GM13977 (cell line): Measurements from ENCODE around the gene SPPL2B.

Experiments used
- DNase-seq: peaks from one replicate; pipeline ENCODE4 v3.0.0; 2012; ENCODE audit warnings: low spot score
- CTCF ChIP-seq: IDR thresholded peaks from 2 replicates; pipeline ENCODE4 v1.5.1; 2012; ENCODE audit warnings: mild to moderate bottlenecking, control low read depth; ENCODE audit not compliant: insufficient read depth; ENCODE audit errors: extremely low read depth, missing control alignments
- in situ Hi-C: fragments of 300-500 bp; cut with MboI; formaldehyde crosslinking; loops from one replicate; pipeline ENCODE4 v1.12.0; 2022; ENCODE audit warnings: low sequenced_read_pairs, low pct_unique_long_range_greater_than_20kb, mixed read lengths, inconsistent platforms; ENCODE audit not compliant: unreplicated experiment

Gene SPPL2B

DNA sequence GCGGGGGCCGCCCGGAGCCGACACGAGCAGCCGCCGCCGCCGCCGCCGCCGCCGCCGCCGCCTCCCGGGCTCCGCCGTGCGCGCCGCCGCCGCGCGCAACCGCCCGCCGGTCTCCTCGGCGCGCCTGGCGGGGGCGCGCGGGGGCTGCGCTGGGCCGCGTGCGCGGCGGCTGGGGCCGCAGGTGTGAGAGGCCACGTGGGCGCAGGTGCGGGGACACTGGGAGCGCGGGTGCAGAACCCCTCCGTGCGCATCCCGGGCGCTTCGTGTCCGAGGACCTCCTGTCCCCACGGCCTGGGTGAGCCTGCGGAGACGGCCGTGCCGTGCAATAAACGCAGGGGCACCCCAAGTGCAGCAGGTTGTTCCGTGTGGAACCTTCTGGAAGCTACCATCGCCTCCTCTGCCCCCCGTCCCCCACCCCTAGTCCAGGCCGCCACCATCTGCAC lies 20.3 kb upstream of the SPPL2B start, which contains the start of gene LINGO3:
LINGO3 (minus strand) TSS at position 41 of the 443 bp plus-strand sequence. CDS start 16,378 bp downstream, outside the sequence.
- in situ Hi-C loops, result no loop called here
- no peak for TF ChIP-seq CTCF
- no peak for DNase-seq

DNA sequence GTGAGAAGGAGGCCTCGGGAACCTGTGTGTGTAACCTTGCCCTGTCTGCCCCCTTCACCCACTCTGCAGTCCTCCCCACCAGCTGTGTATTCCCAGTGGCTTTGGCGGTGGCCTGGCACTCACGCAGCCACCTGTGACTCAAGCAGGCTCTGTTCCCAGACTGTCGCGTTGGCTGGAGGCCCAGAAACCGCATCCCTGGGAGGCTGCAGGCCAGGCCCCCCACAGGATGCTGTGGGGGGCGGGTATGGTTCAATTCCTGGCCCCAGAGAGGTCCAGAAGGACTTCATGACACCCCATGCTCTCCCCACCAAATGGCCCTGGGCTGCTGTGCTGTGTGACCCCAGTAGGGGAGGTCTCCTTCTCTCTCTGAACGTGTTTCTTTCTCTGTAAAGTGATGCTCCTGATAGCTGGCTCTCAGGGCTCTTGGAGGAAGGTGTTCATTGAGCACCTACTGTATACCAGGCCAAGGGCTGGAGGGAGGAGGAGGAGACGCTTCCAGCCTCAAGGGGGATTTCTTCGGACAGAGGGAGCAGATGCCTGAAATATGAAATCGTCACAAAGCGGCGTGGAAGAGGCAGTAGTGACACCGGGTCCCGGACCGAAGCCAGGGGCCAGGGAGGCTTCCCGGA lies 18.6 kb upstream of the SPPL2B start:
- in situ Hi-C loops, result no loop called here
- no peak for DNase-seq
- TF ChIP-seq CTCF, result no peak

- in situ Hi-C loops, result no loop called here
- DNase-seq, result no peak
- no peak for TF ChIP-seq CTCF
These were observed 17.4 kb upstream of the SPPL2B start for GRCh38 chr19:2311093-2311492.

- in situ Hi-C loops, result no loop called here
- no peak for TF ChIP-seq CTCF
- no peak for DNase-seq
These were observed 15.5 kb upstream of the SPPL2B start for GRCh38 chr19:2312820-2313501.

DNA sequence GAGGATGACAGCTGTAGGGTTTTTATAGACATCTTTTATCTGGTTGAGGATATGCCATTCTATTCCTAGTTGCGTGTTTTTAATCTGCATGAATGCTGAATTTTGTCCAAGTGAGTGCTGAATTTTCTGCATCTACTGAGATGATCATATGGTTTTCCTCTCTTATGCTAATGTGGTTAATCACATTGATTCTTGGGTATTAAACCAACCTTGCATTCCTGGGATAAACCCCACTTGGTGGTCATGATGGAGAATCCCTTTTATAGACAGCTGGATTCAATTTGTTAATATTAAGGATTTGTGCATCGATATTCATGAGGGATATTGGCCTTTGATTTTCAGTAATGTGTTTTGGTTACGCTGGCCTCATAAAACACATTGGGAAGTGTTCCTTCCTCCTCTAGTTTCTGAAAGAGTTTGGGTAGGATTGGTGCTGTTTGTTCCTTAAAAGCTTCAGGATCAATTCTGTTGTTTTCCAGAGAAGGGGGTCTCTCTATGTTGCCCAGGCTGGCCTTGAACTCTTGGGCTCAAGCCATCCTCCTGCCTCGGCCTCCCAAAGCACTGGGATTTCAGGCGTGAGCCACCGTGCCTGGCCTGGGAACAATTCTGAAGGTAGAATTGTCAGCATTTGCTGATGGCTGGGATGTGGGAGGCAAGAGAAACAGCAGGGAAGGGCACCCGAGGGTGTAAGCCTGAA lies 13.2 kb upstream of the SPPL2B start:
- no peak for TF ChIP-seq CTCF
- no peak for DNase-seq
- in situ Hi-C loops, result no loop called here

DNA sequence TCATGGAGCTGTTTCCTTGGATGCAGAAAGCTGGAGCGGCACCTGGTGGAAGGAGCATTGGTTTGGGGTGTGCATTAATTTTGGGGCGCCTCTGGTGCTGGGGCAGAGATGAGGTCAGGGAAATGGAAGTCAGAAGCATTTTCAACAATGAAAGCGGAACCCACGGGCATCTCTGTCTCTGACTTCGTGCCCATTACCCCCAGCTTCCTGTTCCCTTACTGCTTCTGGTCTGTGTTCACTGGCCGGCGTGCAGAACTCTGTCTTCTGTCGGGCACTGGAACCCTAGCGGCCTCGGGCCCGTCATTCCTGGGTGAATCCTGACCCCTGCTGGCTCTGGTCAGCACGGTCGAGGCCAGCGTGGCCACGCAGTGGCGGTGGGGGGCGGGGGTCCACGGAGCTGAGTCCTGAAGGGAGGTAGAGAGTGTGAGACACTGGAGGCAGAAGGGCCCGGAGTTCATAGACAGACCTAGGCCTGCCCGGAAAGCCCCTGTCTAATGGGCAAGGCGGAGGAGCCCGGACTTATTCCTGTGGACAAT lies 12.6 kb upstream of the SPPL2B start:
- no peak for DNase-seq
- in situ Hi-C loops, result no loop called here
- TF ChIP-seq CTCF, result peak; percentile 62
